Measurements from ENCODE around the gene PDE2A. TPM values are rescaled to one million over a fixed set of nuclear protein-coding genes. Genes with fewer than 3 reads are reported as not detected.
A peak's percentile ranks its signal among the peaks of the same experiment; 100 is the strongest.

Gene PDE2A
- total RNA-seq, 1 experiment from 2014 or later, result 0.74 TPM

DNA sequence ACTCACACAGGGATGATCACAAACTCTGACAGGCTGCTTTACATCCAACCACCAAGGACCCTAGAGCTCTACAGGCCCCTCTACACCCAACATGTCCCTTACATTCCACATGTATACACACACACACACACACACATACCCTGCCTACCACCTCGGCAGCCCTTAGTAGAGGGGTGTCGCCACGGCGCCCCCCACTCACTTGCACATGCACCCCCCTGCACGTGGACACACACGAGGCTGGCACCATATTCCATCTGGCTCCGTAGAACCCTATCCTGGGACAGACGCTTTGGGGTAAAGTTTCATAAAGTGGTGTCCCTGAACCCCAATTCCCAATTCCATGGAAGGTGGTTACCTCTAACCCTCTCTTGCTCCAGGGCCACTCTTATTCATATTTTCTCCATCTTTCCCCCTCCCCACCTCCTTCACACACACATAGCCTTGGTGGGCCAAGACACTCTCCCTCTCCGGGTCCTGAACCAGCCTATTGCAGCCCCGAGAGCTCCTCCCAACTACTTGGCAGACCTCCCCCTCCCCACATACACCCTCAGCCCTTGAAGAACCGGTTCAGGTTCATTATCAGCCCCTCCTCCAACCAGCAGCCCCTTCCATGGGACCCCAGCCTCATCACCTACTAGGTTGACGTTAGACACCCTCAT, 809 bp downstream of the PDE2A start:
- Histone ChIP-seq H3K4me1 (ENCODE audit: control insufficient read depth, insufficient read depth, low read length) (no peaks in the 10 kb centered on the region), H3K9me3 (ENCODE audit: control insufficient read depth, insufficient read depth, low read depth, low read length) (no peaks in the 10 kb centered on the region), H3K27ac (ENCODE audit: low read length) (no peak overlapping the region), H3K27me3 (ENCODE audit: control insufficient read depth, insufficient read depth, low read length) (peaks cover 19% of the 10 kb centered on the region), H3K4me3 (ENCODE audit: low read depth in 2 of 2, low read length in 2 of 2) (no peak overlapping the region), H3K36me3 (ENCODE audit: control insufficient read depth, insufficient read depth, low read length) (no peaks in the 10 kb centered on the region)
- intact Hi-C loops (cut with micrococcal nuclease; ENCODE audit: unreplicated experiment) (no loop called here), in situ Hi-C loops (cut with HindIII; ENCODE audit: low pct_unique_long_range_greater_than_20kb, low sequenced_read_pairs) (no loop called here)
- no TSS peak for BruUV-seq (replicated peaks)
- no peak for ATAC-seq
- ChIA-PET CTCF (no interaction called here), POLR2A (no interaction called here)
- no peak for DNase-seq (ENCODE audit: low read depth, low spot score)
- TF ChIP-seq, protein P1, sequence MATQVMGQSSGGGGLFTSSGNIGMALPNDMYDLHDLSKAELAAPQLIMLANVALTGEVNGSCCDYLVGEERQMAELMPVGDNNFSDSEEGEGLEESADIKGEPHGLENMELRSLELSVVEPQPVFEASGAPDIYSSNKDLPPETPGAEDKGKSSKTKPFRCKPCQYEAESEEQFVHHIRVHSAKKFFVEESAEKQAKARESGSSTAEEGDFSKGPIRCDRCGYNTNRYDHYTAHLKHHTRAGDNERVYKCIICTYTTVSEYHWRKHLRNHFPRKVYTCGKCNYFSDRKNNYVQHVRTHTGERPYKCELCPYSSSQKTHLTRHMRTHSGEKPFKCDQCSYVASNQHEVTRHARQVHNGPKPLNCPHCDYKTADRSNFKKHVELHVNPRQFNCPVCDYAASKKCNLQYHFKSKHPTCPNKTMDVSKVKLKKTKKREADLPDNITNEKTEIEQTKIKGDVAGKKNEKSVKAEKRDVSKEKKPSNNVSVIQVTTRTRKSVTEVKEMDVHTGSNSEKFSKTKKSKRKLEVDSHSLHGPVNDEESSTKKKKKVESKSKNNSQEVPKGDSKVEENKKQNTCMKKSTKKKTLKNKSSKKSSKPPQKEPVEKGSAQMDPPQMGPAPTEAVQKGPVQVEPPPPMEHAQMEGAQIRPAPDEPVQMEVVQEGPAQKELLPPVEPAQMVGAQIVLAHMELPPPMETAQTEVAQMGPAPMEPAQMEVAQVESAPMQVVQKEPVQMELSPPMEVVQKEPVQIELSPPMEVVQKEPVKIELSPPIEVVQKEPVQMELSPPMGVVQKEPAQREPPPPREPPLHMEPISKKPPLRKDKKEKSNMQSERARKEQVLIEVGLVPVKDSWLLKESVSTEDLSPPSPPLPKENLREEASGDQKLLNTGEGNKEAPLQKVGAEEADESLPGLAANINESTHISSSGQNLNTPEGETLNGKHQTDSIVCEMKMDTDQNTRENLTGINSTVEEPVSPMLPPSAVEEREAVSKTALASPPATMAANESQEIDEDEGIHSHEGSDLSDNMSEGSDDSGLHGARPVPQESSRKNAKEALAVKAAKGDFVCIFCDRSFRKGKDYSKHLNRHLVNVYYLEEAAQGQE (IDR thresholded peaks at IDR 0.05; ENCODE audit: insufficient read depth in 1 of 2, low read depth in 2 of 2, low read length in 1 of 2), result peak; percentile 29 to 72; a peak in 2 of 4 replicates
- no peak for TF ChIP-seq POLR2AphosphoS5 (IDR thresholded peaks at IDR 0.05; ENCODE audit: low read depth, low read length)

DNA sequence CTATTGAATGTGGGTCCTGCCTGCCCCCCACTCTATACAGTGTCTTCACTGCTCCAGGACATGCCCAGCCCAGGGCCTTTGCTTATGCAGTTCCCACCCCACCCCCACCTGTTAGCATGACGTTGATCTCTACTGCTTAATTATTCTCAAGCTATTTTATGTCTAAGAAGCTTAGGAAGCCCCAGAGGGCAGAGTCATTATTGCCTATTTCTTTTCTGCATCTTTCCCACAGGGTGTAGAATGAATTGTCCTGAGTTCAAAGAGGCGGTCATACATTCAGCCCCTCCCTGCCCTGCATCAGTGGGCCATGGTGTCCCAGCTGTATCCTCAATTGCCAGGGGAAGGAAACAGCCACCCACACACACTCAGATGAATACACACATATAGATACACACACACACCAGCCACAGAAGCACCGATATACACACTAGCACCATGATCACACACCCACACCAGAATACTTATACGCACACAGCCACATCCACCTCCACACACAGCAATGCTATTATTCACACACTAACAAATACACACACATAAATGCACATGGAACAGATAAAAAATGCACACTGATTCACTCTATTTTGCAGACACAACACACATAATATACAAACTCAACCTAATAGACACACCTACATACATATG, 1.5 kb downstream of the PDE2A start:
- ATAC-seq, result no peak
- Histone ChIP-seq H3K36me3 (ENCODE audit: control insufficient read depth, insufficient read depth, low read length) (no peaks in the 10 kb centered on the region), H3K27ac (ENCODE audit: low read length) (no peak overlapping the region), H3K9me3 (ENCODE audit: control insufficient read depth, insufficient read depth, low read depth, low read length) (no peaks in the 10 kb centered on the region), H3K4me3 (ENCODE audit: low read depth in 2 of 2, low read length in 2 of 2) (no peak overlapping the region), H3K27me3 (ENCODE audit: control insufficient read depth, insufficient read depth, low read length) (peaks cover 14% of the 10 kb centered on the region), H3K4me1 (ENCODE audit: control insufficient read depth, insufficient read depth, low read length) (no peaks in the 10 kb centered on the region)
- TF ChIP-seq, protein P1 (IDR thresholded peaks at IDR 0.05; ENCODE audit: insufficient read depth in 1 of 2, low read depth in 2 of 2, low read length in 1 of 2), result no peak
- TF ChIP-seq POLR2AphosphoS5 (IDR thresholded peaks at IDR 0.05; ENCODE audit: low read depth, low read length), result no peak
- no peak for TF ChIP-seq TCF7L2 (IDR thresholded peaks at IDR 0.05; ENCODE audit: low read depth, low read length)
- TF ChIP-seq SIN3A (IDR thresholded peaks at IDR 0.05; ENCODE audit: borderline replicate concordance, insufficient read depth, low read depth, low read length), result no peak
- TF ChIP-seq, protein P2, sequence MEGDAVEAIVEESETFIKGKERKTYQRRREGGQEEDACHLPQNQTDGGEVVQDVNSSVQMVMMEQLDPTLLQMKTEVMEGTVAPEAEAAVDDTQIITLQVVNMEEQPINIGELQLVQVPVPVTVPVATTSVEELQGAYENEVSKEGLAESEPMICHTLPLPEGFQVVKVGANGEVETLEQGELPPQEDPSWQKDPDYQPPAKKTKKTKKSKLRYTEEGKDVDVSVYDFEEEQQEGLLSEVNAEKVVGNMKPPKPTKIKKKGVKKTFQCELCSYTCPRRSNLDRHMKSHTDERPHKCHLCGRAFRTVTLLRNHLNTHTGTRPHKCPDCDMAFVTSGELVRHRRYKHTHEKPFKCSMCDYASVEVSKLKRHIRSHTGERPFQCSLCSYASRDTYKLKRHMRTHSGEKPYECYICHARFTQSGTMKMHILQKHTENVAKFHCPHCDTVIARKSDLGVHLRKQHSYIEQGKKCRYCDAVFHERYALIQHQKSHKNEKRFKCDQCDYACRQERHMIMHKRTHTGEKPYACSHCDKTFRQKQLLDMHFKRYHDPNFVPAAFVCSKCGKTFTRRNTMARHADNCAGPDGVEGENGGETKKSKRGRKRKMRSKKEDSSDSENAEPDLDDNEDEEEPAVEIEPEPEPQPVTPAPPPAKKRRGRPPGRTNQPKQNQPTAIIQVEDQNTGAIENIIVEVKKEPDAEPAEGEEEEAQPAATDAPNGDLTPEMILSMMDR (IDR thresholded peaks at IDR 0.05), result no peak
- in situ Hi-C loops (cut with HindIII; ENCODE audit: low pct_unique_long_range_greater_than_20kb, low sequenced_read_pairs) (no loop called here), intact Hi-C loops (cut with micrococcal nuclease; ENCODE audit: unreplicated experiment) (no loop called here)
- POLR2A ChIA-PET, result interaction anchor here (0.6 kb wide), 1 partner anchor 83 kb away, joined by 4 read pairs; no protein-coding TSS in a partner anchor
- DNase-seq (ENCODE audit: low read depth, low spot score), result no peak
- BruUV-seq (replicated peaks), result no TSS peak
- CTCF ChIA-PET, result interaction anchor here (0.6 kb wide), 1 partner anchor 18 kb away, joined by 15 read pairs; no protein-coding TSS in a partner anchor

All from Panc1 (cell line).